ENCODE data around the gene RHOT2.

- TF ChIP-seq ELF4 (IDR thresholded peaks at IDR 0.05): no peak
- TF ChIP-seq NFRKB (IDR thresholded peaks at IDR 0.05): no peak
Measured at GRCh38 chr16:672851-673250, 4.9 kb downstream of the RHOT2 start.

Measured in HEK293T (cell line).